WERI-Rb-1 (cell line): Measurements from ENCODE around the gene MAP3K4.

Experiments
- DNase-seq: peaks from one replicate; pipeline ENCODE4 v3.0.0-alpha.2; 2020
- H3K27ac ChIP-seq: fragments of 250-450 bp; sonication (Bioruptor Pico); 2 replicates; pipeline ENCODE4 v1.5.1; 2020; ENCODE audit warnings: mild to moderate bottlenecking, moderate library complexity
- H3K27me3 ChIP-seq: fragments of 250-450 bp; sonication (Bioruptor Pico); 2 replicates; pipeline ENCODE4 v1.5.1; 2021; ENCODE audit warnings: mild to moderate bottlenecking, low read depth, moderate library complexity; ENCODE audit not compliant: insufficient read depth, severe bottlenecking
- H3K36me3 ChIP-seq: fragments of 250-450 bp; sonication (Bioruptor Pico); 2 replicates; pipeline ENCODE4 v1.5.1; 2020; ENCODE audit warnings: mild to moderate bottlenecking, moderate library complexity
- H3K4me3 ChIP-seq: 2 replicates; pipeline ENCODE4 v1.5.1; 2011; ENCODE audit warnings: low read depth, mild to moderate bottlenecking, control low read depth, low read length
- H3K9me3 ChIP-seq: fragments of 250-450 bp; sonication (Bioruptor Pico); 2 replicates; pipeline ENCODE4 v1.5.1; 2021; ENCODE audit warnings: mild to moderate bottlenecking, moderate library complexity; ENCODE audit not compliant: severe bottlenecking
- CTCF ChIP-seq: IDR thresholded peaks from 2 replicates; pipeline ENCODE4 v1.5.1; 2011; ENCODE audit warnings: low read depth, mild to moderate bottlenecking, control low read depth, inconsistent platforms, low read length

Gene MAP3K4

GRCh38 chr6:161138543-161139303 is 147.2 kb downstream of the MAP3K4 start:
- H3K27me3 ChIP-seq = no peaks in the 10 kb centered on the region
- H3K36me3 ChIP-seq = peaks cover 5% of the 10 kb centered on the region; the same call in 1 of the 2 replicates

GRCh38 chr6:161139304-161139765 is 147.8 kb downstream of the MAP3K4 start:
- peaks cover 5% of the 10 kb centered on the region; the same call in 1 of the 2 replicates for H3K36me3 ChIP-seq
- H3K27me3 ChIP-seq = no peaks in the 10 kb centered on the region
- no peaks in the 10 kb centered on the region for H3K9me3 ChIP-seq
- H3K4me3 ChIP-seq = no peak overlapping the region
- DNase-seq = no peak
- TF ChIP-seq CTCF = no peak
- H3K27ac ChIP-seq = no peak overlapping the region

More at GRCh38 chr6:161138543-161139303, 147.2 kb downstream of the MAP3K4 start:
- no peak for DNase-seq
- no peak for TF ChIP-seq CTCF
- no peak overlapping the region for H3K4me3 ChIP-seq
- no peak overlapping the region for H3K27ac ChIP-seq
- H3K9me3 ChIP-seq = no peaks in the 10 kb centered on the region

- no peaks in the 10 kb centered on the region for H3K9me3 ChIP-seq
- H3K4me3 ChIP-seq = no peak overlapping the region
- TF ChIP-seq CTCF = no peak
- H3K36me3 ChIP-seq = peaks cover 5% of the 10 kb centered on the region; the same call in 1 of the 2 replicates
- no peak for DNase-seq
- no peaks in the 10 kb centered on the region for H3K27me3 ChIP-seq
- H3K27ac ChIP-seq = no peak overlapping the region
Measured at GRCh38 chr6:161139766-161140553, 148.4 kb downstream of the MAP3K4 start.

- Histone ChIP-seq H3K36me3 (peaks cover 3% of the 10 kb centered on the region; the same call in 1 of the 2 replicates), H3K27me3 (no peaks in the 10 kb centered on the region), H3K27ac (no peak overlapping the region), H3K9me3 (no peaks in the 10 kb centered on the region), H3K4me3 (no peak overlapping the region)
- DNase-seq = no peak
- TF ChIP-seq CTCF = no peak
Measured at GRCh38 chr6:161140554-161140875, 148.9 kb downstream of the MAP3K4 start.

GRCh38 chr6:161141173-161141572 is 149.6 kb downstream of the MAP3K4 start:
- TF ChIP-seq CTCF = no peak
- no peak overlapping the region for H3K27ac ChIP-seq
- no peaks in the 10 kb centered on the region for H3K27me3 ChIP-seq
- no peak overlapping the region for H3K4me3 ChIP-seq
- DNase-seq = no peak
- H3K36me3 ChIP-seq = peaks cover 2% of the 10 kb centered on the region; the same call in 1 of the 2 replicates
- no peaks in the 10 kb centered on the region for H3K9me3 ChIP-seq
